Neural crest cell (in vitro differentiated cells): ENCODE data around the gene RAB6A. TPM values are rescaled to one million over a fixed set of nuclear protein-coding genes. Genes with fewer than 3 reads are reported as not detected.

Experiments
- DNase-seq: peaks from one replicate; pipeline ENCODE4 v3.0.0; 2021; ENCODE audit warnings: low read depth, mixed read lengths, low spot score
- H3K27ac Mint-ChIP-seq: one replicate; pipeline ENCODE4 v1.8.0; 2021; ENCODE audit warnings: mild to moderate bottlenecking, mixed read lengths; ENCODE audit not compliant: unreplicated experiment
- H3K27me3 Mint-ChIP-seq: 2 replicates; pipeline ENCODE4 v1.8.0; 2021; ENCODE audit warnings: low read depth, mild to moderate bottlenecking, mixed read lengths
- H3K36me3 Mint-ChIP-seq: 2 replicates; pipeline ENCODE4 v1.8.0; 2021; ENCODE audit warnings: low read depth, mild to moderate bottlenecking, mixed read lengths
- H3K4me1 Mint-ChIP-seq: 2 replicates; pipeline ENCODE4 v1.8.0; 2021; ENCODE audit warnings: mixed read lengths
- H3K4me3 Mint-ChIP-seq: one replicate; pipeline ENCODE4 v1.8.0; 2021; ENCODE audit warnings: mild to moderate bottlenecking, mixed read lengths
- H3K9me3 Mint-ChIP-seq: 2 replicates; pipeline ENCODE4 v1.8.0; 2021; ENCODE audit warnings: mixed read lengths
- CTCF ChIP-seq: fragments of 200-600 bp; sonication (generic); conservative IDR thresholded peaks from 2 replicates; pipeline ENCODE4 v1.5.0; 2021; ENCODE audit warnings: antibody characterized with exemption, mild to moderate bottlenecking
- total RNA-seq: library from RNA; stranded (reverse); gene quantifications from 2 replicates; pipeline ENCODE4 v1.2.1, GENCODE V29; 2021

Gene RAB6A
- total RNA-seq, 1 donor from 2014 or later: 85.9 TPM

- Mint-ChIP-seq H3K4me1 (peaks cover 35% of the 10 kb centered on the region), H3K4me3 (peak overlapping the region; percentile 98), H3K27ac (peak overlapping the region; percentile 85), H3K27me3 (no peaks in the 10 kb centered on the region), H3K36me3 (no peaks in the 10 kb centered on the region), H3K9me3 (no peaks in the 10 kb centered on the region)
- TF ChIP-seq CTCF: no peak
- no peak for DNase-seq
Observed at GRCh38 chr11:73761403-73761945, 600 bp upstream of the RAB6A start.

GRCh38 chr11:73760135-73760678 lies 667 bp downstream of the RAB6A start:
- TF ChIP-seq CTCF: no peak
- Mint-ChIP-seq H3K4me3 (peak overlapping the region; percentile 98), H3K27me3 (no peaks in the 10 kb centered on the region), H3K9me3 (no peaks in the 10 kb centered on the region), H3K36me3 (no peaks in the 10 kb centered on the region), H3K4me1 (peaks cover 35% of the 10 kb centered on the region), H3K27ac (peak overlapping the region; percentile 94)
- peak; percentile 34 for DNase-seq

- Mint-ChIP-seq H3K4me3 (peak overlapping the region; percentile 98), H3K9me3 (no peaks in the 10 kb centered on the region), H3K4me1 (peaks cover 35% of the 10 kb centered on the region), H3K36me3 (no peaks in the 10 kb centered on the region), H3K27me3 (no peaks in the 10 kb centered on the region), H3K27ac (peak overlapping the region; percentile 94)
- no peak for DNase-seq
- peak; percentile 41 for TF ChIP-seq CTCF
Observed at GRCh38 chr11:73759610-73760134, 1.2 kb downstream of the RAB6A start.

- DNase-seq: no peak
- peak overlapping the region; percentile 98 for H3K4me3 Mint-ChIP-seq
Observed at GRCh38 chr11:73758451-73758850, 2.4 kb downstream of the RAB6A start.

GRCh38 chr11:73757598-73757997 lies 3.3 kb downstream of the RAB6A start:
- Mint-ChIP-seq H3K27me3 (no peaks in the 10 kb centered on the region), H3K27ac (no peak overlapping the region), H3K36me3 (no peaks in the 10 kb centered on the region), H3K9me3 (no peaks in the 10 kb centered on the region), H3K4me1 (peaks cover 41% of the 10 kb centered on the region), H3K4me3 (peak overlapping the region; percentile 98)
- no peak for TF ChIP-seq CTCF
- no peak for DNase-seq

More at GRCh38 chr11:73758451-73758850, 2.4 kb downstream of the RAB6A start:
- Mint-ChIP-seq H3K4me1 (peaks cover 41% of the 10 kb centered on the region), H3K27me3 (no peaks in the 10 kb centered on the region), H3K36me3 (no peaks in the 10 kb centered on the region), H3K27ac (no peak overlapping the region), H3K9me3 (no peaks in the 10 kb centered on the region)
- TF ChIP-seq CTCF: no peak
